Suppressor macrophage treated with lipopolysaccharide for 1 hour (primary cell): ENCODE measurements around the gene LIMD2.

ENCODE experiments used
- DNase-seq, 3 donors: peaks; one replicate each; pipeline ENCODE4 v3.0.0-alpha.2; 2020 to 2022

LIMD2 gene

GRCh38 chr17:63700528-63701455, 867 bp upstream of the LIMD2 start:
- DNase-seq = peak; percentile 61 to 83 (median 78)

DNA sequence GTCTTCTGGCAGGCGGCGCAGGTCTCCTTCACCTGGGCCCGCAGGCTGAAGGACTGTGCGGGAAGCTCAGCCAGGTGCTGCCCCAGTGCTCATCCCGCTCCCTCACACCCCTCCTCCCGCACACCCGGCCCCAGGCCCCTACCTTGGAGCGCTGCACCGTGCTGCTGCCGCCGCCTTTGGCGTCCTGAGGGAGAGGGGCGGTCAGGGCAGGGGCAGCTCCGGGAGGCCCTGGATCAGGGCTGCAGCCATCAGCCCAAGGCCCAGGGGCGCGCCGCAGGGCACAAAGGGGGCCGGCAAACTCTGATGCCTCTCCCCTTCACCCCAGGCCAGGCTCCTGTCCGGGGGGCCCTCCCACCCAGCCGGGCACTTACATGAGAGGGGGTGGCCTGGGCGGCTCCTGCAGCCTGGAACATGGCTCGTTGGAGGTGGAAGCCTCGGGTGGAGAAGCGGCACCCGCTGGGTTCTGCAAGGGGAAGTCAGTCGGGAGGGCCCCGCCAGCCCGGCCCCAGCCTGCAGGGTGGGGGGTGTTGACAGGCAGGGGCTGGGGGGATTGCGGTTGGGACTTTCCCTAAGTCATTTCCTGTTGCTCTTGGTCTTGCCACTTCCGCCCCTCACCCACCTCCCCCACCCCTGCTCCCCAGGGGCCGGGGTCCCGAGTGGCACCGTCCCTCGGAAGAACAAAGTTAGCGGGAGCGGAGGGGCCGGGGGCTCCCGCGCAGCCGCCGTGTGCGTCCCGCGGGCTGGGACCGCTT, 863 bp downstream of the LIMD2 start:
- peak; percentile 60 to 83 (median 68) for DNase-seq

GRCh38 chr17:63698381-63698885, 1.5 kb downstream of the LIMD2 start:
- peak in 2 of 3 donors; percentile 17 to 25 for DNase-seq

DNA sequence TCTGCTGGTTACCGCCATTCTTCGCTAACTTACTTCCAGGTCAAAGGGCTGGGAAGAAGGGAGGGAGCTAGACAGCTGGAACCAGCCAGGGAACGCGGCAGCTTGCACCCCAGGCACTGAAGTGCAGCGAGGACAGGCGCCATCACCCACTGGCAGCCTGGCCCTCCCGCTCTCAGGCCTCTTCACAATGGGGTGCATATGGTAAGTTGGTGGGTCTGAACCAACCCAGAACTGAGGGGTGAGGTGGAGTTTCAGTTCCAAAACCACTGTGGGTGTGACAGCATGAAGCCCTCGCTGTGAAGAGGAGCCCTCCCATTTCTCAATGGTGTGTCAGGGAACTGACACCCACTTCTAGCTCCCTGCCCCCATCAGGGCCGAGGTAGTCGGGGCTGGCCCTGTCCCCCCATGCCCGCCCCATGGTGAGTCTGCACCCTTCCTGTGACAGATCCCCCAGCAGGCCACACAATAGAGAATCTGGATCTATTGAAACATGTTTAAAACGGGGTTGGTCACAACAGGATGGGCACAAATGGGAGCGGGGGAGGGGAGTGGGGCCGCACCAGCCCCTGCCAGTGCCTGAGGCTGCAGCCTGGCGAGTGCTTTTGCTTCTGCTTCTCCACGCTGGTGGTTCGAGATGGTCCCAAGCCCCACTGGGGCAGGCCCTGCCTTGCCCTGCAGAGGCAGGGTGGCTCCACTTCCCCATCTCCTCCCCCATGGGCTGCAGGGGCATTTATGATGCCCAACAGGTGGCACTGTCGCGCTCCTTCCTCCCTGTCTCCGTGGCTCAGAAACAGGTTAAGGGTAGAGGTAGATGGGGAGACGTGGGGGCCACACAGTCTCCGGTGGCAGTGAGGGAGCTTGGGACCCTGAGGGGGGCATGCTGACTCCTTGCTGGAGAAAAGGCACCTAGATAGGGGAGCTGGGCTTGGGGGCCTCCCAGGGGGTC, 2.3 kb downstream of the LIMD2 start:
- peak; percentile 76 to 88 (median 82) for DNase-seq

DNA sequence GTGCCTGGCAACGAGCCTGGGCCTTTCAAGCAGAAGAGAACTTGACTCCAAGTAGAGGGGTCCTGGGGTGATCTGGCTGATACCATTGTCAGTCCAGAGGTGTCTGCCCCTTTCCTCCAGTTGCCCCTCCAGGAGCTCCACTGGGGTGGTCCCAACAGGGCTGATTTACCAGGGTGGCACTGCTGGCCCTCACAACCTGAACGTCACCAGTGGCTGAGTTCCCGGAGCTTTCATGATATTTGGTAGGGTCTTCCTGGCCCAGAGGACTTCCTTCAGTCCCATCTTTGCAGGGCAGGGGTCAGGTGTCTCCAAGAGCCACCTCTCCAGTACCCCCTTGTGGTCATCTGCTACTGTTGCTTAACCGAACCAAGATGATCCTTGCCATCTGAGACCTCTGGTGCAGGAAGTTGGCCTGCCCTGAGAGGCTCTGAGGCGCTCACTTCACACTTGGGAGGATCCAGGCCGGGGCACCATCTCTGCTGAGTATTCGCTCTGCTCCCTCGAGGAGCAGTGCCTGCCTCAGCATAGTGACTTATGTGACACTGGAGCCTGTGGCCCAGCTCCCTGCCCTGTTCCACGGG, 3.5 kb downstream of the LIMD2 start:
- peak; percentile 30 to 54 (median 45) for DNase-seq

GRCh38 chr17:63695889-63696288, 4.0 kb downstream of the LIMD2 start:
- peak in 1 of 3 donors; percentile 8 for DNase-seq

- no peak for DNase-seq
Observed at GRCh38 chr17:63694950-63695773, 4.8 kb downstream of the LIMD2 start.

DNA sequence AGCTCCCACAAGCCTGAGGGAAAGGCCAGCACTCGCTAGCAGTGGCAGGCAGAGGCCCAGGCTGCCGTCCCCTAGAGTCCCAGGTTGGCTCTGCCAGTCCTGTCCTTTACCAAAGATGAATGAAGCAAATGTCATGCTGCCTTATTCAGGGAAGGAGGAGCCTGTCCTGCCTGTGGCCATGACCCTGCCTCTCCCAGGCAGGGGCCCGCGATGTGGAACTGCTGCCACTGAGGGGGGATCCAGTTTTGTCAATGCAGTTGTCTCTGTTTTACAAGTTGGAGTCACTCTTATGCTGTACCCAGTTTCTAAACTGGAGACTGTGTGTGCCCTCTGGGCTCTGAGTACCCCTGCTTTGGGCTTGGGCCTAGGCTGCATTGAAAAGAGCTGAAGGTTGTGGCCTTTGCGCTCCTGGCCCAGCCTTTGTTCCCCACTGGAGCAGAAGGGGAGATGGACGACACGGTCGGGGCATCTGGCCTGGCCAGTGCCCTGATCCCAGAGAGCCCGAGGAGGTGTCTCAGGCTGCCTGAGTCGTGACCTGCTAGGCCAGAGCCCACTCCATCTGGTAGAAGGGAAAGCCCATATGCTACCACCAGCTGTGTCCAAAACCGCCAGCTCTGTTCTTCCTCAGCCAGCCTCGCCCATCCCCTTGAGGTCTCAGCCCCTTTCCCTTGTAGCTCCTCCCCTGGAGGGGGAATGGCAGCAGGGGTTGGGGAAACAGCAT, 5.5 kb downstream of the LIMD2 start:
- no peak for DNase-seq

DNA sequence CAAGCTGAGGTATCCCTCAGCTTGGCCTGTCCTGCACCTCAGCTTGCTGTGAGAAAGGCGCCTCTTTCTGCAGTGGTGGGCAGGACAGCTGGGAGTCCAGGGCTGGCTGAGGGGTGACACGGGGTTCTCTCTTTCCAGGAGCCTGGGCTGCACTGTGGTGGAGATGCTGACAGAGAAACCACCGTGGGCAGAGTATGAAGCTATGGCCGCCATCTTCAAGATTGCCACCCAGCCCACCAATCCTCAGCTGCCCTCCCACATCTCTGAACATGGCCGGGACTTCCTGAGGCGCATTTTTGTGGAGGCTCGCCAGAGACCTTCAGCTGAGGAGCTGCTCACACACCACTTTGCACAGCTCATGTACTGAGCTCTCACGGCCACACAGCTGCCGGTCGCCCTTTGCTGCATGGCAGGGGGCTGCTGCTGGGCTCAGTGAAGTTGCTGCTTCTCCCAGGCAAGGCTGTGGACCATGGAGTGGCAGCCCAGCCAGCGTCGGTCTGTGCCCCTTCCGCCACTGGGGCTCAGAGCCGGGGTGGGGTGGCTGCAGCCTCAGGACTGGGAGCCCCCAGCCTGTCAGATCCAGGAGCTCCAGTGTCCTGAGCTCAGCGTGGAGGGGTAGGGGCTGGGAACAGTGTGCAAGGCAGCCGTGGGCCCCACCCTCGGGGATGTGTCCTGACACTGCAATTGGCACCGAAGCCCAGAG, 6.4 kb downstream of the LIMD2 start:
- no peak for DNase-seq

DNA sequence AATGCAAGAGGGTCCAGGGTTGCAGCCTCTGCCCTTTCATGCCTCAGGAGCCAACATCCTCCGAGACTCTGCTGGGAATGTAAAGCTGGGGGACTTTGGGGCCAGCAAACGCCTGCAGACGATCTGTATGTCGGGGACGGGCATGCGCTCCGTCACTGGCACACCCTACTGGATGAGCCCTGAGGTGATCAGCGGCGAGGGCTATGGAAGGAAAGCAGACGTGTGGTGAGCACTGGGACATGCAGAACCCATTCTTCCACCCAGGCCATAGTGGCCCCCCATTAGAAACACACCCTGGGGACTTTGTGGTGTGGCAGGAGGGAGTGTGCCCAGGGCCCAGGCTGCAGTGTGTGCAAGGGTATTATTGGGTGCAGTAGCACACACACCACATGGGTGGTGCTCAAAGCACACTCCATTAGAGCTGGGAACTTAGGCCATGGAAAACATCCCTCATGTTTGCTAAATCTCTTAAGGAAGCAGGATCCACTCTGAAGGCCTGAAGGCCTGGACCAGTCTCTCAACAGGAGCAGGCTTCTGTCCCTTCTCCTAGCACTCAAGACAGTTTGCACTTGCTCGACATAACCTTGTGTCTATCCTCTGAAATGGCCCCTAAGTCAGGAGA, 7.6 kb downstream of the LIMD2 start:
- no peak for DNase-seq

DNA sequence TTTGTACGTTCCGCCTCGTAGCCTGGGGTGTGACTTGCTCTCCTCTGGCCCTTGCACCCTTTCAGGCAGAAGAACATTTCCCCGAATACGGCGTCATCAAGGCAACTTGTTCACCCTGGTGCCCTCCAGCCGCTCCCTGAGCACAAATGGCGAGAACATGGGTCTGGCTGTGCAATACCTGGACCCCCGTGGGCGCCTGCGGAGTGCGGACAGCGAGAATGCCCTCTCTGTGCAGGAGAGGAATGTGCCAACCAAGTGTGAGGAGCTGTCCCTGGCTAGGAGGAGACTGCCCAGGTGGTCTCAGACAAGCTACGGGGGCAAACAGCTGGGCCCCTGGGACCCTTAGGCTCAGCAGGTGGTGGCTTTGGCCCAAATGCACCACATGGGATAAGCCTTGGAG, 10.4 kb downstream of the LIMD2 start:
- DNase-seq = no peak

- no peak for DNase-seq
Observed at GRCh38 chr17:63688396-63689020, 11.4 kb downstream of the LIMD2 start.

GRCh38 chr17:63686138-63686685, 13.7 kb downstream of the LIMD2 start:
- no peak for DNase-seq

- DNase-seq = no peak
Observed at GRCh38 chr17:63685578-63685977, 14.3 kb downstream of the LIMD2 start.

GRCh38 chr17:63685041-63685440, 14.9 kb downstream of the LIMD2 start:
- DNase-seq = no peak

- no peak for DNase-seq
Observed at GRCh38 chr17:63682981-63683380, 16.9 kb downstream of the LIMD2 start.

- DNase-seq = no peak
Observed at GRCh38 chr17:63682441-63682840, 17.5 kb downstream of the LIMD2 start.

DNA sequence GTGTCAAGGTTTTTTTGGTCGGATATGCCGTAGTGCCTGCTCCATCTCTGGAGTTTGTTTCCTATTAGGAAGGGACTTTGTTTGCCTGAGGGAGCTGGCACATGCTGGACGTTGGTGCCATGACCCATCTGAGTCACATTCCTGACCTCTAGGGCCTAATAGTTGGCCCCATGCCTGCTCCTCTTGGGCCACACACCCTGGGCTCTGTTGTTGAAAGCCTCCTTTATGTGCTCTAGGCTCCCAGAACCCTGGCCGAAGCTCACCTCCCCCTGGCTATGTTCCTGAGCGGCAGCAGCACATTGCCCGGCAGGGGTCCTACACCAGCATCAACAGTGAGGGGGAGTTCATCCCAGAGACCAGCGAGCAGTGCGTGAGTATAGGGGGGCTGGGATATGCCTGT, 18.4 kb downstream of the LIMD2 start:
- no peak for DNase-seq

DNA sequence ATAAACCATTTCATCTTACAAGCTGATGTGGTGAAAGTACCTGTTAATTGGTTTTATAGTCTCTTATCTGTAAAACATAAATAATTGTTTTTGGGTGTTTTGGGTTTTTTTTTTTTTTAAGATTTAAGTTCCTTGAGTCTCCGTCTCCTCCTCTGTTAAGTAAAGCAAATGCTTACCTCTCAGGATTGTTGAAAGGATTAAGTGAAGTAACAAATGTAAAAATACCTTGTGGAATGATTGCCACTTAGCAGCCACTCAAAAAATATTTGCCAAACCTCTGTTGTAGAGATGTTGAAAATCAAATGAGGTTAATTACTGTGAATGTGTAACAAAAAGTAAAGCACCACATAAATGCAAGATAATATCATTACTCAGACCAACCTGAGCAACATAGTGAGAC, 19.2 kb downstream of the LIMD2 start:
- no peak for DNase-seq
